HG03521 (cell line): ENCODE data around the gene MTMR6.
"Not testable (repeated sequence)": the region's sequence is repeated elsewhere in the genome, so short reads cannot be mapped to it uniquely, and the experiment has no call there.

Experiments
- ATAC-seq: cut with Tn5 transposase; IDR thresholded peaks from one replicate; pipeline ENCODE4 v1.9.1; 2021; ENCODE audit warnings: mild to moderate bottlenecking, moderate library complexity; ENCODE audit not compliant: unreplicated experiment

Gene MTMR6

DNA sequence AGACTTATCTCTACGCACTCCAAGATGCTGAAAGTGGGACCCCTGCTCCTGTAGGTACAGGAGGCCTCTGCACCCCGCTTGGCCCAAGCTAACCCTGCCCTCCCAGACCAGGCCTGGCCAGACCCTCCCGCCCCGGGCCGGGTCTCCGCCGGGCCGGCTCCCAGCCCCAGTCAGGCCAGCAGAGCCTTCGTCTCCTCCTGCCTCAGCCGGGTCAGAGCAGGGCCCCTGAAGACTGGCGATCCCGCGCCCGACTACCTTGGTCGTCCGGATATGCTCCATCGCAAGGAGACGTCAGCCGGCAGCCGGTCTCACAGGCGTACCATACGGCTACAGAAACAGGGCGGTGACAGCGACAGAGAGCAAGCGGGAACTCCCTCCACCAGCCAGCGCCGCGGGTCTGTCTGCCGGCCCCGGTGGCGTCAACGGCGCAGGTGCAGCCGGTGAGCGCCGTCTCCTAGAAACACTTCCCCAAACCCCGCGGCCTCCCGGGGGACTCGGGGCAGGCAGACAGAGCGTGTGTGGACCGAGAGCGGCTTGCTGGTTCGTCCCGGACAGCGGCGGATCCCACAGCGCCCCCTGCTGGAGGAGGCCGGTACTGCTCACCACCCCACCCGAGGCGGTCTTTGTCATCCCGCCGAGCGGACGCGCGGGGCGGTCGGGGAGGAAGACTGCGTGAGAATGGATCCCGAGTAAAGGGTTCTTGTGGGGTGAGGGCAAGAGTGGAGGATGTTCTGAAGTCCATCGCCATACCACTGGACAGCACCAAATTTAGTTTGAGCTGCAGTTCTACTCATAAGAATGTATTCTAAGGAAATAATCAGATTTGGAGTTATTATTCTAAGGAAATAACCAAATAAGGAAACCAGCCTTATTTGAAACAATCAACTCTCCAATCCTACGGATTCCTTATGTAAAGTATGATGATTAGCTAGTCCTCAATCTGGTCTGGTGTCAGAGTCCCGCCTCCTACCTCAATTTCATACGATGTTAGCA lies at the start of gene MTMR6:
MTMR6 (minus strand) TSS at position 520 of the 993 bp plus-strand sequence; CDS start at position 279, 241 bp downstream.
- ATAC-seq: peak; percentile 99

GRCh38 chr13:25335856-25336255 lies 48.6 kb upstream of the MTMR6 start:
- no peak for ATAC-seq

- no peak for ATAC-seq
Observed at GRCh38 chr13:25330541-25330940, 43.3 kb upstream of the MTMR6 start.

DNA sequence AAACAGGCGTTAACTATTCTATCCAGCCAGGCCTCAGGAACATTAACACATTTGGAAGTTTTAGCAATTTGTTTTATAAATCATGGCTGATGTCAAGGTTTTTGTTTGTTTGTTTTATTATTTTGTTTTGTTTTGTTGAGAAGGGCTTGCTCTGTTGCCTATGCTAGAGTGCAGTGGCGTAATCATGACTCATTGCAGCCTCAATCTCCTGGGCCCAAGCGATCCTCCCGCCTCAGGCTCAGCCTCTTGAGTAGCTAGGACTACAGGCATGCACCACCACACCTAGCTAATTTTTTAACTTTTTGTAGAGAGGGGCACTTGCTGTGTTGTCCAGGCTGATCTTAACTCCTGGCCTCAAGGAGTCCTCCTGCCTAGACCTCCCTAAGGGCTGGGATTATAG lies 42.4 kb upstream of the MTMR6 start:
- no peak for ATAC-seq

DNA sequence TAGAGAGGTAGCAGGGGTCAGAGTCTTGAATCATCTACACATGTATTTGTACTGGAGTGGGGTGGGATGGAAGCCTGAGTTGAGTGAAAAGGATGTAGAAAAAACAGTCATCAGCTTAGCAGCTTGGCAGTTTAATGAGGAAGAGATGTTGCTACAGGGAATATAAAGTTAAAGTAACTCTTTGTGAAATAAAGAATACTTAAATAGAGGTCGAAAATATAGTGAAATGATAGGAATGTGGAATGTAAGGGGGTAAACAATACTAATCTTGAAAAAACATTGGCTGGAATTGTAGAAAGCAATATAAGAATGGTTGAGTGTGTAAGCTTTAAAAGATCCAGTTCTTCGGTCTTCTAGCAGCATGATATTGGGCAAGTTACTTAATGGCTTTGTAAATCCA lies 36.8 kb upstream of the MTMR6 start:
- ATAC-seq: no peak

DNA sequence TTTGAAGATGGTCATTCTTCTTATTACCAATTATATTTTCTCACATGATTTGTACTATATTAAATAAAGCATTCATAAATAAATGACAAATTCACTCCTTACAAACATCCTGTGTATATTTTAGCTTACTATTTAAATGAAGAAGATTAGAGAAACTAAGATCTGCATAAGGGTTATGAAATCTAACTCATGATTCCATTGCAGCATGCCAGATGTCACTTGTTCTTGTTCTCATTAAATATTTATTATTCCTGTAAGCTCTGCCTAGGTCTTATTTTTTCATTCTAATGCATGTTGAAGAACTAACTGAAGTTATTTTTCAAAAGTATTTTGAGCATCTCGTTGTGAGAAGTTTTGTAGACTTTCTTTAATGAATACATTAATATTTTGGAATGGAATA lies 32.5 kb upstream of the MTMR6 start:
- ATAC-seq: no peak

- not testable (repeated sequence) for ATAC-seq
Observed at GRCh38 chr13:25318946-25319345, 31.7 kb upstream of the MTMR6 start.

- ATAC-seq: no peak
Observed at GRCh38 chr13:25310891-25311290, 23.6 kb upstream of the MTMR6 start.

DNA sequence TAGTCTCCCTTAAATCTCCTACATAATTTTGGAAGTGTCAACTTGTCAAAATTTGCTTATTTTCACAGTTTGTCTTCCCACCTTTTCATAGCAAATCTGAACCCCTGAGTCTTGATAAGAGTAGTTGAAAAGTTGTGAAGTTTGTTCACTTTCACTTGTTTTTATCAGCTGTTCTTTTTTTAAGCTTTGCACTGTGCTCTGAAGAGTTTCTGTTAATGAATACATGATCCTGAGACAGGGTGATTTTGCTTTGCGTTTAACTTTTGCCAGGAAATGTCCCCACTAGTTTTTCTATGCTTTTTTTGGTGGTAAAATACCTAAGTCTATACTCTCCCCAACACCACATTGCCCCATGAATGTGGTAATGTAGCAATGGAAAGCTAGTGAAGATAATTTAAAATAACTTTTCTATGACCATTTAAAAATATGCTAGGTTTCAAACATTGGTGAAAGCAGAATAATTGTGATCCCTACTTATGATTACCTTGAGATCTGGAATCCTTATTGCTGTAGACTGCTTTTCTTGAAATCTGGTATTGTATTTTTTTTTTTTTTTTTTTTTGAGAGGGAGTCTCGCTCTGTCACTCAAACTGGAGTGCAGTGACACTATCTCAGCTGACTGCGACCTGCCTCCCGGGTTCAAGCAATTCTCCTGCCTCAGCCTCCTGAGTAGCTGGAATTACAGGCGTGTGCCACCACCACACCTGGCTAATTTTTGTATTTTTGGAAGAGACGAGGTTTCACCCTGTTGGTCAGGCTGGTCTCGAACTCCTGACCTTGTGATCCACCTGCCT lies 19.6 kb upstream of the MTMR6 start:
- ATAC-seq: no peak

- ATAC-seq: no peak
Observed at GRCh38 chr13:25302121-25302520, 14.8 kb upstream of the MTMR6 start.

GRCh38 chr13:25301347-25302113 lies 14.2 kb upstream of the MTMR6 start, which contains the start of gene NUP58:
Gene NUP58, plus strand, starts transcription at chr13:25301625. Its CDS starts 149 bp downstream, at chr13:25301774.
- peak; percentile 99 for ATAC-seq

DNA sequence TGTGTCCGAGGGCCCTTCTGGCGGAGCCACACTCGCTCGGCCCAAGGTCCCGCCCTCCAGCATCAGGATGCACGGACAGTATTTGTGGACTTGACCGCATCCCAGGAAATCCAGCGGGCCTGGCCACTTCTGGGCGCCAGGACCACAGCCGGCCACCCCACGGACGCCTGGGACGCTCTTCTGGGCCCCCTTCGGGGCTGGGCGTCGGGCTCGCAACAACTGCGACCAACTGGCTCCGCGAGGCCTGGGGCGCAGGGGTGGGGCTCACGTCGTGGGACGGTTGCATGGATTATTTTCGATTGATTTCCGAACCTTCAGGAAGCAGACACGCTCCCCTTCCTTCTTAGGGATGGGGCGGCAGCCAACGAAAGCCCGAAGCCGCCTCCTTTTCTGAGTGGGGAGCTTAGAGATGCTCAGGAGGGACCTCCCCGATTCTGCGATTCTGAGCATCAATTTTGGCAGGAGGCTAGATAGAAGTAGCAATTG lies 13.6 kb upstream of the MTMR6 start:
- ATAC-seq: peak; percentile 19

DNA sequence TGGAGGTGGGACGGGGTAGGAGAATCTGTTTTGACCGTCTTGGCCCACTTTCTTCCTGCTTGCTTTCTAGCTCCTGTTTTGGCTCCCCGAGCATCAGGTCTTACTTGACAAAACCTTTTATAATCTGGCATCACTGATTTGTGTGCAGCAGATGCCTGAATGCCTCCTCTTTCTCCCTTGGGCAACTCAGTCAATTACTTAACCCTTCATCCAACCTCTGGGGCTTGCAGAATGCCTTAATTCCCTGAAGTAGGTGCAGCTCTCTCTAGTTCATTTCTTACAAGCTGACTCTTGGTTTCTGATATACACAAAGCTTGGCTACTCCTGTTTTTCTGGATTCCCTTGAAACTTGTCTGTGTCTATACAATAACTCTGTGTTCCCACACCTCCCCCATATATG lies 8.4 kb upstream of the MTMR6 start:
- no peak for ATAC-seq

GRCh38 chr13:25295228-25295627 lies 7.9 kb upstream of the MTMR6 start:
- ATAC-seq: no peak

- no peak for ATAC-seq
Observed at GRCh38 chr13:25292301-25292700, 5.0 kb upstream of the MTMR6 start.

DNA sequence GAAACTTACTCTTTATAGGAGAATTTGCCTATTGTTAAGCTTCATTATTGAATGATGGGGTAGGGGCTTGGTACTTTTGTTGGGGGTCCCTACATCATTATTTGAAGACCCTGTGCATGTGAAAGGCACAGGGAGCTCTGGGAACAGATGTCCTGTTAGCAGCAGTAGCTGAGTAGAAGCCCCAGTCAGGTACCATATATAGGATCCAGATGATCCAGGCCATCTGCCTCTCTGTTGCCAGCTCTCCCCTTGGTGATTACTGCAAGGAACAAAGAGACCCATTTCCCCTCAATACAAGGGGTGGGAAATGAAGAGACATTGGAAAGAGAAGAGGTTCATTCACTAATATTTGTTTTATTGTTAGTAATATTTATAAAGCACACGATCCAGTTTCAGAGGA lies 4.4 kb upstream of the MTMR6 start:
- ATAC-seq: no peak

DNA sequence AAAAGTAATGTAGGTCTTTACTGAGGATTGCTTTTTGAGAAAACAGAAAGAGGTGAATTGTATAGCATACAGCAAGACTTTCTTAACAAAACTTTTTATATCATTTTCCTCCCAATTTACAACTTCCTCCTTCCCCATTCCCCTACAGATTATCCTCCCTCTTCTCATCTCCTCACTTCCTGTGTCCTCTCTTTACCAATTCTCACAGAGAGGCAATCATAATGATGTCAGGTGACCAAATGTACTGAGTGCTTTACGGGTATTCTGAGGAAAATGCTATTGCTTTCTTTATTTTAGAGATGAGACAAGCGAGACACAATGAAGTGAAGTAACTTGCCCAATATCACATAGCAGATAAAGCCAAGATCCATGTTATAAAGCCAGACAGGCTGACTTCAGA lies 1.7 kb upstream of the MTMR6 start:
- no peak for ATAC-seq

GRCh38 chr13:25286308-25286968 lies 850 bp downstream of the MTMR6 start:
- ATAC-seq: peak; percentile 5

GRCh38 chr13:25281935-25282332 lies 5.4 kb downstream of the MTMR6 start:
- ATAC-seq: no peak
